SK-N-SH (cell line): ENCODE data around the gene SPATA25. TPM values are rescaled to one million over a fixed set of nuclear protein-coding genes. Genes with fewer than 3 reads are reported as not detected.

Experiments
- CTCF ChIA-PET: fragments of 300-600, 350-600 bp; formaldehyde crosslinking; extraction: SDS; loops from one replicate; lab custom pipeline; 2021; lab: Yijun Ruan, JAX
- POLR2A ChIA-PET: fragments of 350-600 bp; sonication (Branson Sonifier 250); formaldehyde crosslinking; extraction: SDS; loops from one replicate; lab custom pipeline; 2020; ENCODE audit warnings: antibody characterized with exemption, inconsistent platforms; lab: Yijun Ruan, JAX
- DNase-seq: peaks from one replicate; pipeline ENCODE4 v3.0.0; 2012
- H2AFZ ChIP-seq: fragments of 200-600 bp; sonication (generic); 2 replicates; pipeline ENCODE4 v1.8.1; 2016; ENCODE audit warnings: antibody characterized with exemption, mild to moderate bottlenecking, low read depth
- H3F3A ChIP-seq: fragments of 200-600 bp; sonication (generic); replicated peaks from 2 replicates; pipeline ENCODE3; 2016; ENCODE audit warnings: antibody characterized with exemption, mild to moderate bottlenecking; ENCODE audit not compliant: insufficient read depth
- H3K27ac ChIP-seq, 2 experiments: fragments of 200-500 bp in 1 of 2; fragments of 200-600 bp in 1 of 2; sonication (Bioruptor generic) in 1 of 2; sonication (generic), shearing (Covaris generic) in 1 of 2; 2 replicates each; pipeline versions ENCODE4 v1.5.1 to v1.6.1; 2014 to 2016; ENCODE audit warnings: low read depth in 2 of 2, inconsistent platforms in 1 of 2, low read length in 1 of 2, mild to moderate bottlenecking in 1 of 2, mixed read lengths in 1 of 2
- H3K27me3 ChIP-seq: fragments of 200-600 bp; sonication (generic), shearing (Covaris generic); 2 replicates; pipeline ENCODE4 v1.6.1; 2016; ENCODE audit warnings: mixed run types; ENCODE audit not compliant: insufficient read depth
- H3K36me3 ChIP-seq, 2 experiments: fragments of 200-500 bp in 1 of 2; fragments of 200-600 bp in 1 of 2; sonication (Bioruptor generic) in 1 of 2; sonication (generic) in 1 of 2; replicated peaks in 1 of 2; 2 replicates each; pipeline versions ENCODE3 to v1.5.1; 2014 to 2016; ENCODE audit warnings: low read length in 1 of 2, mild to moderate bottlenecking in 1 of 2; ENCODE audit not compliant: insufficient read depth in 2 of 2, control insufficient read depth in 1 of 2
- H3K4me1 ChIP-seq, 2 experiments: fragments of 200-500 bp in 1 of 2; fragments of 200-600 bp in 1 of 2; sonication (Bioruptor generic) in 1 of 2; sonication (generic), shearing (Covaris generic) in 1 of 2; 2 replicates each; pipeline versions ENCODE4 v1.5.1 to v1.6.1; 2014 to 2016; ENCODE audit warnings: low read depth in 1 of 2, low read length in 1 of 2, mixed run types in 1 of 2; ENCODE audit not compliant: insufficient read depth in 2 of 2, control insufficient read depth in 1 of 2
- H3K4me2 ChIP-seq: fragments of 200-600 bp; sonication (generic), shearing (Covaris generic); 2 replicates; pipeline ENCODE4 v1.6.1; 2017; ENCODE audit warnings: mixed run types
- H3K4me3 ChIP-seq, 2 experiments: fragments of 200-500 bp in 1 of 2; fragments of 200-600 bp in 1 of 2; sonication (Bioruptor generic) in 1 of 2; sonication (generic), shearing (Covaris generic) in 1 of 2; 2 replicates each; pipeline versions ENCODE4 v1.5.1 to v1.8.1; 2014 to 2016; ENCODE audit warnings: low read depth in 2 of 2, inconsistent platforms in 1 of 2, low read length in 1 of 2, mild to moderate bottlenecking in 1 of 2, mixed read lengths in 1 of 2, moderate library complexity in 1 of 2
- H3K79me2 ChIP-seq: fragments of 200-600 bp; sonication (generic); 2 replicates; pipeline ENCODE4 v1.8.1; 2017; ENCODE audit warnings: mild to moderate bottlenecking; ENCODE audit not compliant: insufficient read depth
- H3K9ac ChIP-seq: fragments of 200-600 bp; sonication (generic); 2 replicates; pipeline ENCODE4 v1.6.1; 2017; ENCODE audit warnings: mixed run types
- H3K9me2 ChIP-seq: fragments of 200-600 bp; sonication (generic); 2 replicates; pipeline ENCODE4 v1.6.1; 2017; ENCODE audit warnings: mixed run types
- H3K9me3 ChIP-seq: fragments of 200-600 bp; sonication (generic); 2 replicates; pipeline ENCODE4 v1.6.1; 2017; ENCODE audit warnings: mixed run types, mild to moderate bottlenecking, moderate library complexity
- H4K20me1 ChIP-seq: fragments of 200-600 bp; sonication (generic); 2 replicates; pipeline ENCODE4 v1.6.1; 2017; ENCODE audit warnings: mild to moderate bottlenecking, mixed run types; ENCODE audit not compliant: insufficient read depth
- CTCF ChIP-seq: fragments of 200-600 bp; sonication (generic); IDR thresholded peaks from 2 replicates; pipeline ENCODE4 v1.6.1; 2017; ENCODE audit warnings: antibody characterized with exemption, mild to moderate bottlenecking, moderate library complexity
- FOSL2 ChIP-seq: IDR thresholded peaks from 2 replicates; pipeline ENCODE4 v1.4.0; 2012; ENCODE audit warnings: low read depth, mild to moderate bottlenecking, moderate library complexity, borderline replicate concordance
- FOXJ3 ChIP-seq: sonication (generic); formaldehyde crosslinking; IDR thresholded peaks from 2 replicates; pipeline ENCODE4 v1.5.1; 2020; ENCODE audit warnings: mild to moderate bottlenecking, missing genetic modification reagents
- FOXM1 ChIP-seq: IDR thresholded peaks from 2 replicates; pipeline ENCODE4 v1.4.0; 2012; ENCODE audit warnings: low read depth, mild to moderate bottlenecking
- GABPA ChIP-seq: IDR thresholded peaks from 2 replicates; pipeline ENCODE4 v1.4.0; 2012; ENCODE audit warnings: low read depth, mild to moderate bottlenecking
- JUND ChIP-seq: IDR thresholded peaks from 2 replicates; pipeline ENCODE4 v1.4.0; 2012
- MEF2A ChIP-seq: IDR thresholded peaks from 2 replicates; pipeline ENCODE4 v1.4.0; 2012; ENCODE audit warnings: low read depth, borderline replicate concordance
- NRF1 ChIP-seq: IDR thresholded peaks from 2 replicates; pipeline ENCODE4 v1.6.1; 2012; ENCODE audit warnings: low read depth, mild to moderate bottlenecking, low read length
- RAD21 ChIP-seq: IDR thresholded peaks from 2 replicates; pipeline ENCODE4 v1.6.1; 2012; ENCODE audit warnings: mild to moderate bottlenecking, low read length
- RCOR1 ChIP-seq: fragments of 150-350 bp; IDR thresholded peaks from 2 replicates; pipeline ENCODE4 v1.6.1; 2017; ENCODE audit warnings: antibody characterized with exemption, low read length
- RXRA ChIP-seq: IDR thresholded peaks from 2 replicates; pipeline ENCODE4 v1.4.0; 2012; ENCODE audit warnings: low read depth, mild to moderate bottlenecking, borderline replicate concordance
- SMC3 ChIP-seq: IDR thresholded peaks from 2 replicates; pipeline ENCODE4 v1.6.1; 2012; ENCODE audit warnings: low read depth, low read length, improper control_type of control experiment
- TCF12 ChIP-seq: IDR thresholded peaks from 2 replicates; pipeline ENCODE4 v1.4.0; 2012
- TEAD4 ChIP-seq: IDR thresholded peaks from 2 replicates; pipeline ENCODE4 v1.4.0; 2012; ENCODE audit warnings: mild to moderate bottlenecking, borderline replicate concordance; ENCODE audit not compliant: insufficient read depth
- WGBS: methylation state at CpG from one replicate; pipeline ENCODE4 v1.1.6; 2017; ENCODE audit warnings: low lambda C conversion rate; 5-methylcytosine and 5-hydroxymethylcytosine counted together
- polyA plus RNA-seq, 3 experiments: library from polyadenylated mRNA; depleted of rRNA; stranded (reverse); fragments of >200 nt; gene quantifications; 2 replicates each; pipeline ENCODE4 v1.2.3, GENCODE V29; 2012
- TF ChIP-seq, protein P1 (sequence below): IDR thresholded peaks from 2 replicates; pipeline ENCODE4 v1.4.0; 2012; ENCODE audit warnings: low read depth, borderline replicate concordance
- TF ChIP-seq, protein P2 (sequence below): fragments of 150-350 bp; IDR thresholded peaks from 2 replicates; pipeline ENCODE4 v1.6.1; 2016; ENCODE audit warnings: mild to moderate bottlenecking, low read depth, low read length

The SPATA25 gene
- polyA plus RNA-seq, 1 of the 3 experiments (the other 2 are of a cell fraction) = 1.3 TPM

- Histone ChIP-seq H3K36me3 (peaks cover 16 to 27% of the 10 kb centered on the region in 2 experiments), H3F3A (peaks cover 3% of the 10 kb centered on the region), H3K27ac (no peak overlapping the region), H3K79me2 (peaks cover 18% of the 10 kb centered on the region; the same call in 1 of the 2 replicates), H3K9ac (no peak overlapping the region), H3K4me3 (no peak overlapping the region), H3K27me3 (no peaks in the 10 kb centered on the region), H3K9me3 (no peaks in the 10 kb centered on the region), H3K9me2 (no peaks in the 10 kb centered on the region), H2AFZ (no peak overlapping the region), H3K4me1 (peaks cover 2 to 6% of the 10 kb centered on the region in 2 experiments; a peak in 2 of 4 replicates), H4K20me1 (no peaks in the 10 kb centered on the region), H3K4me2 (no peak overlapping the region)
- ChIA-PET CTCF (interaction anchor here (1.6 kb wide), 2 partner anchors 8 to 18 kb away, joined by 4 to 6 read pairs; no protein-coding TSS in a partner anchor), POLR2A (no interaction called here)
- no peak for TF ChIP-seq FOXM1
- TF ChIP-seq RCOR1 = no peak
- TF ChIP-seq CTCF = no peak
- no peak for TF ChIP-seq MEF2A
- no peak for TF ChIP-seq RAD21
- no peak for TF ChIP-seq FOSL2
- TF ChIP-seq JUND = no peak
- TF ChIP-seq, protein P1, sequence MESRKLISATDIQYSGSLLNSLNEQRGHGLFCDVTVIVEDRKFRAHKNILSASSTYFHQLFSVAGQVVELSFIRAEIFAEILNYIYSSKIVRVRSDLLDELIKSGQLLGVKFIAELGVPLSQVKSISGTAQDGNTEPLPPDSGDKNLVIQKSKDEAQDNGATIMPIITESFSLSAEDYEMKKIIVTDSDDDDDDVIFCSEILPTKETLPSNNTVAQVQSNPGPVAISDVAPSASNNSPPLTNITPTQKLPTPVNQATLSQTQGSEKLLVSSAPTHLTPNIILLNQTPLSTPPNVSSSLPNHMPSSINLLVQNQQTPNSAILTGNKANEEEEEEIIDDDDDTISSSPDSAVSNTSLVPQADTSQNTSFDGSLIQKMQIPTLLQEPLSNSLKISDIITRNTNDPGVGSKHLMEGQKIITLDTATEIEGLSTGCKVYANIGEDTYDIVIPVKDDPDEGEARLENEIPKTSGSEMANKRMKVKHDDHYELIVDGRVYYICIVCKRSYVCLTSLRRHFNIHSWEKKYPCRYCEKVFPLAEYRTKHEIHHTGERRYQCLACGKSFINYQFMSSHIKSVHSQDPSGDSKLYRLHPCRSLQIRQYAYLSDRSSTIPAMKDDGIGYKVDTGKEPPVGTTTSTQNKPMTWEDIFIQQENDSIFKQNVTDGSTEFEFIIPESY = no peak
- TF ChIP-seq TCF12 = no peak
- TF ChIP-seq, protein P2, sequence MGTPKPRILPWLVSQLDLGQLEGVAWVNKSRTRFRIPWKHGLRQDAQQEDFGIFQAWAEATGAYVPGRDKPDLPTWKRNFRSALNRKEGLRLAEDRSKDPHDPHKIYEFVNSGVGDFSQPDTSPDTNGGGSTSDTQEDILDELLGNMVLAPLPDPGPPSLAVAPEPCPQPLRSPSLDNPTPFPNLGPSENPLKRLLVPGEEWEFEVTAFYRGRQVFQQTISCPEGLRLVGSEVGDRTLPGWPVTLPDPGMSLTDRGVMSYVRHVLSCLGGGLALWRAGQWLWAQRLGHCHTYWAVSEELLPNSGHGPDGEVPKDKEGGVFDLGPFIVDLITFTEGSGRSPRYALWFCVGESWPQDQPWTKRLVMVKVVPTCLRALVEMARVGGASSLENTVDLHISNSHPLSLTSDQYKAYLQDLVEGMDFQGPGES = no peak
- TF ChIP-seq GABPA = no peak
- 89% methylated on average over 1 of the region's 1 CpG for WGBS
- DNase-seq = no peak
These were observed 36.5 kb downstream of the SPATA25 start for GRCh38 chr20:45850926-45851325.

DNA sequence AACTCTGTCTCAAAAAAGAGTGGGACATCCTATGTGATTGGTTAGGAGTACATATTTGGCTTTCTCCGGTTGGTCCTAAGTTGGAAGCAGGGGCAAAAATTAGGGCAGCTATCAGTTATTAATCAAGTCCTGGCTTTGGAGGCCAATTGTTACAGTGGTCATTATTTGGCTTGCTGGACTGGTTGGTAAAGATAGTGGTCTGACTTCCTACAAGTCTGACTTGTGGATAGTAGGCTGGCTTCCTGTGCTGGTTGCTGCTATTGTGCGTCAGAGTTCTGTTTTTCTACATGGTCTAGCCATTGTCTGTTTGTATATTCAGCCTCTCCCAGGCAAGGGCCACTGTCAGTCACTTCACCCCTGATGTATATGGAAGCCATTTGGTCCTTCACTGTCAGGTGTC is 37.2 kb downstream of the SPATA25 start:
- H3K4me1 ChIP-seq = peaks cover 0 to 4% of the 10 kb centered on the region in 2 experiments; a peak in 1 of 4 replicates
- TF ChIP-seq RAD21 = no peak
- TF ChIP-seq RCOR1 = no peak
- no peak for TF ChIP-seq JUND
- TF ChIP-seq MEF2A = no peak
- no peak for TF ChIP-seq RXRA
- no peak for TF ChIP-seq TEAD4
- TF ChIP-seq NRF1 = no peak
- no peak for TF ChIP-seq FOSL2
- TF ChIP-seq SMC3 = no peak
- no peak for TF ChIP-seq FOXJ3 (CRISPR knock-in tag)
- no peak for TF ChIP-seq CTCF
- TF ChIP-seq, all 33 proteins: peak for 0
- no peak for DNase-seq
- no peaks in the 10 kb centered on the region for H4K20me1 ChIP-seq
- H3K27ac ChIP-seq = no peak overlapping the region
- H3K79me2 ChIP-seq = peaks cover 13% of the 10 kb centered on the region; the same call in 1 of the 2 replicates
- peaks cover 19 to 33% of the 10 kb centered on the region in 2 experiments for H3K36me3 ChIP-seq
- peaks cover 3% of the 10 kb centered on the region for H3F3A ChIP-seq
- no peak overlapping the region for H3K4me3 ChIP-seq
- H3K9me2 ChIP-seq = no peaks in the 10 kb centered on the region
- H3K4me2 ChIP-seq = no peak overlapping the region
- H2AFZ ChIP-seq = no peak overlapping the region
- no peaks in the 10 kb centered on the region for H3K27me3 ChIP-seq
- ChIA-PET CTCF (no interaction called here), POLR2A (no interaction called here)
- WGBS = 100% methylated on average over 2 of the region's 2 CpGs
- H3K9me3 ChIP-seq = no peaks in the 10 kb centered on the region
- no peak overlapping the region for H3K9ac ChIP-seq
